Panc1 (cell line): ENCODE data around the gene MTFMT. TPM values are rescaled to one million over a fixed set of nuclear protein-coding genes. Genes with fewer than 3 reads are reported as not detected.

Experiments used
- ATAC-seq: fragments of 200-7000 bp; cut with Tn5 transposase; 2 replicates; pipeline ENCODE4 v1.9.1; 2020; ENCODE audit warnings: mild to moderate bottlenecking, moderate library complexity
- BruUV-seq: library from RNA; stranded (reverse); fragments of 400-500 nt; replicated peaks from 2 replicates; lab custom pipeline; 2021; lab: Mats Ljungman, UMichigan
- CTCF ChIA-PET: fragments of 300-600 bp; sonication (Branson Sonifier 250); formaldehyde crosslinking; loops from one replicate; lab custom pipeline; 2022; ENCODE audit warnings: antibody characterized with exemption; lab: Charles Lee
- POLR2A ChIA-PET: fragments of 300-600 bp; sonication (Branson Sonifier 250); formaldehyde crosslinking; loops from one replicate; lab custom pipeline; 2022; ENCODE audit warnings: antibody characterized with exemption; lab: Charles Lee
- DNase-seq: peaks from one replicate; pipeline ENCODE4 v3.0.0-alpha.2; 2010; ENCODE audit warnings: low read depth, low spot score
- H3K27ac ChIP-seq: 2 replicates; pipeline ENCODE4 v1.5.1; 2011; ENCODE audit warnings: mild to moderate bottlenecking, low read length, inconsistent platforms
- H3K27me3 ChIP-seq: fragments of 200-500 bp; sonication (Bioruptor generic); 2 replicates; pipeline ENCODE4 v1.6.0; 2014; ENCODE audit warnings: low read length, inconsistent platforms; ENCODE audit not compliant: control insufficient read depth, insufficient read depth
- H3K36me3 ChIP-seq: fragments of 200-500 bp; sonication (Bioruptor generic); 2 replicates; pipeline ENCODE4 v1.5.1; 2014; ENCODE audit warnings: inconsistent platforms, mild to moderate bottlenecking, low read length, moderate library complexity; ENCODE audit not compliant: control insufficient read depth, insufficient read depth
- H3K4me1 ChIP-seq: 2 replicates; pipeline ENCODE4 v1.5.1; 2011; ENCODE audit warnings: inconsistent platforms, mild to moderate bottlenecking, low read length, moderate library complexity; ENCODE audit not compliant: control insufficient read depth, insufficient read depth
- H3K4me3 ChIP-seq, 2 experiments: 2 replicates each; pipeline ENCODE4 v1.5.1; 2011 to 2012; ENCODE audit warnings: low read depth in 2 of 2, low read length in 2 of 2, mild to moderate bottlenecking in 2 of 2, inconsistent platforms in 1 of 2, moderate library complexity in 1 of 2
- H3K9me3 ChIP-seq: fragments of 200-500 bp; sonication (Bioruptor generic); 2 replicates; pipeline ENCODE4 v1.5.1; 2014; ENCODE audit warnings: low read depth, mild to moderate bottlenecking, inconsistent platforms, low read length, moderate library complexity; ENCODE audit not compliant: control insufficient read depth, insufficient read depth
- POLR2AphosphoS5 ChIP-seq: IDR thresholded peaks from 2 replicates; pipeline ENCODE4 v1.6.1; 2012; ENCODE audit warnings: mild to moderate bottlenecking, low read depth, low read length, moderate library complexity
- SIN3A ChIP-seq: IDR thresholded peaks from 2 replicates; pipeline ENCODE4 v1.6.1; 2012; ENCODE audit warnings: low read depth, mild to moderate bottlenecking, low read length, moderate library complexity, borderline replicate concordance; ENCODE audit not compliant: insufficient read depth
- TCF7L2 ChIP-seq: IDR thresholded peaks from 2 replicates; pipeline ENCODE4 v1.6.1; 2011; ENCODE audit warnings: mild to moderate bottlenecking, low read depth, low read length, inconsistent platforms
- in situ Hi-C: cut with HindIII; loops from 2 replicates; pipeline ENCODE4 v1.10.0; 2016; ENCODE audit warnings: low sequenced_read_pairs, low pct_unique_long_range_greater_than_20kb
- intact Hi-C: fragments of 100-400 bp; cut with micrococcal nuclease; formaldehyde crosslinking; loops from one replicate; pipeline ENCODE4 v1.10.0; 2022; ENCODE audit not compliant: unreplicated experiment
- total RNA-seq: library from RNA; stranded (reverse); gene quantifications from one replicate; pipeline ENCODE4 v1.2.1, GENCODE V29; 2021; ENCODE audit not compliant: unreplicated experiment
- TF ChIP-seq, protein P1 (sequence below): fragments of 450-650 bp; IDR thresholded peaks from 2 replicates; pipeline ENCODE4 v1.5.1; 2017; ENCODE audit warnings: mild to moderate bottlenecking
- TF ChIP-seq, protein P2 (sequence below), 2 experiments: IDR thresholded peaks; 2 replicates each; pipeline ENCODE4 v1.6.1; 2011 to 2012; ENCODE audit warnings: low read depth in 2 of 2, control low read depth in 1 of 2, low read length in 1 of 2, mild to moderate bottlenecking in 1 of 2, moderate library complexity in 1 of 2; ENCODE audit not compliant: insufficient read depth in 1 of 2

Gene MTFMT
- total RNA-seq, 1 experiment from 2014 or later = 19.4 TPM

DNA sequence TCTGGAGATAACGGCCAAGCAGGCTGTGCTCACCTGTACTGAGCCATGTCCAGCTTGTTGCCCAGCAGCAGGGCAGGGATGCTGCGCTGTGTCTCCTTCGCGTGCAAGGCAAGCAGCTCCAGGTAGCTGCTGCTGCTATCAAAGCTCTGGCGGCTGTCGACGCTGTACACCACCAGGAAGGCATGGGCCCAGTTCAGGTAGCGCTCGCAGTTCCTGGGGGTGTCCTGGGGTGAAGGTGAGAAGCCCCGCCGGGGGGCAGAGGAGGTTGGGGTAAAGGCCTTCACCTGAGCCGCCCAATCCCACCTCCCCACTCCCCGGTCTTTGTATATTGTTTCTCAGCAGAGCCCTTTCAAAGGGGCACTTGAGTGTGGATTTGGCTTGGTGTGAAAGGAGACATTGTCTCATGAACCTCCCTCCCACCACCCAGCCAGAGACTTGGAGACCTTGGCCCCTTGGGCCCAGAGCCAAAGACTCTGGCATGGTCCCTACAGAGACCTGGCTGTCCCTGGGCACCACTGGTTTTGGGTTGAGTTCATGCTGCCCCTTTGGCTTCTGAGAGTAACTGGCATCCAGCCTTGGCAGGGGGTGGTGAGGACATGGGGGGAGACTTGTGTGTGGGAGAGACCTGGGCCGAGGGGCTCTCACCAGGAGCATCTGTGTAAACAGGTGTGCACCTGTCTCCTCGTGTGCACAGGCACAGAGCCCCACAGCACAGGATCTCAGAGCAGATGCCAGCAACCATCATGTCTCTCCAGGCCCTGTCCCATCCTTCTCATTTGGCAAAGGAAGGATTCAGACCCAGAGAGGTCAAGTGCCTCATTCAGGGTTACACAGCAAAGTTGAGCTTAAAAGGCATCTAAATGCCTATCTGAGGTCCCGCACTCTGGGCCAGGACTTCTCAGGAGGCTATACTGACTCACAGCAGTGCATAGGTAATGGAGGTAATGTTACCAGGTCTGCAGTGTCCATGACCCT lies 29.2 kb upstream of the MTFMT start:
- no TSS peak for BruUV-seq

GRCh38 chr15:65057549-65057940 lies 28.1 kb upstream of the MTFMT start:
- Histone ChIP-seq H3K36me3 (no peaks in the 10 kb centered on the region), H3K27ac (no peak overlapping the region), H3K27me3 (no peaks in the 10 kb centered on the region), H3K4me3 (no peak overlapping the region), H3K9me3 (no peaks in the 10 kb centered on the region), H3K4me1 (0 out of 2 replicates have a peak, but pooled peaks cover 5% of the 10 kb centered on the region)
- intact Hi-C loops = no loop called here
- in situ Hi-C loops = no loop called here
- BruUV-seq = no TSS peak
- POLR2A ChIA-PET = no interaction called here
- no peak; the same call in 1 of the 2 replicates for ATAC-seq
- CTCF ChIA-PET = no interaction called here
- TF ChIP-seq, protein P1, sequence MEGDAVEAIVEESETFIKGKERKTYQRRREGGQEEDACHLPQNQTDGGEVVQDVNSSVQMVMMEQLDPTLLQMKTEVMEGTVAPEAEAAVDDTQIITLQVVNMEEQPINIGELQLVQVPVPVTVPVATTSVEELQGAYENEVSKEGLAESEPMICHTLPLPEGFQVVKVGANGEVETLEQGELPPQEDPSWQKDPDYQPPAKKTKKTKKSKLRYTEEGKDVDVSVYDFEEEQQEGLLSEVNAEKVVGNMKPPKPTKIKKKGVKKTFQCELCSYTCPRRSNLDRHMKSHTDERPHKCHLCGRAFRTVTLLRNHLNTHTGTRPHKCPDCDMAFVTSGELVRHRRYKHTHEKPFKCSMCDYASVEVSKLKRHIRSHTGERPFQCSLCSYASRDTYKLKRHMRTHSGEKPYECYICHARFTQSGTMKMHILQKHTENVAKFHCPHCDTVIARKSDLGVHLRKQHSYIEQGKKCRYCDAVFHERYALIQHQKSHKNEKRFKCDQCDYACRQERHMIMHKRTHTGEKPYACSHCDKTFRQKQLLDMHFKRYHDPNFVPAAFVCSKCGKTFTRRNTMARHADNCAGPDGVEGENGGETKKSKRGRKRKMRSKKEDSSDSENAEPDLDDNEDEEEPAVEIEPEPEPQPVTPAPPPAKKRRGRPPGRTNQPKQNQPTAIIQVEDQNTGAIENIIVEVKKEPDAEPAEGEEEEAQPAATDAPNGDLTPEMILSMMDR = no peak
- TF ChIP-seq SIN3A = no peak
- TF ChIP-seq POLR2AphosphoS5 = no peak
- TF ChIP-seq, protein P2, sequence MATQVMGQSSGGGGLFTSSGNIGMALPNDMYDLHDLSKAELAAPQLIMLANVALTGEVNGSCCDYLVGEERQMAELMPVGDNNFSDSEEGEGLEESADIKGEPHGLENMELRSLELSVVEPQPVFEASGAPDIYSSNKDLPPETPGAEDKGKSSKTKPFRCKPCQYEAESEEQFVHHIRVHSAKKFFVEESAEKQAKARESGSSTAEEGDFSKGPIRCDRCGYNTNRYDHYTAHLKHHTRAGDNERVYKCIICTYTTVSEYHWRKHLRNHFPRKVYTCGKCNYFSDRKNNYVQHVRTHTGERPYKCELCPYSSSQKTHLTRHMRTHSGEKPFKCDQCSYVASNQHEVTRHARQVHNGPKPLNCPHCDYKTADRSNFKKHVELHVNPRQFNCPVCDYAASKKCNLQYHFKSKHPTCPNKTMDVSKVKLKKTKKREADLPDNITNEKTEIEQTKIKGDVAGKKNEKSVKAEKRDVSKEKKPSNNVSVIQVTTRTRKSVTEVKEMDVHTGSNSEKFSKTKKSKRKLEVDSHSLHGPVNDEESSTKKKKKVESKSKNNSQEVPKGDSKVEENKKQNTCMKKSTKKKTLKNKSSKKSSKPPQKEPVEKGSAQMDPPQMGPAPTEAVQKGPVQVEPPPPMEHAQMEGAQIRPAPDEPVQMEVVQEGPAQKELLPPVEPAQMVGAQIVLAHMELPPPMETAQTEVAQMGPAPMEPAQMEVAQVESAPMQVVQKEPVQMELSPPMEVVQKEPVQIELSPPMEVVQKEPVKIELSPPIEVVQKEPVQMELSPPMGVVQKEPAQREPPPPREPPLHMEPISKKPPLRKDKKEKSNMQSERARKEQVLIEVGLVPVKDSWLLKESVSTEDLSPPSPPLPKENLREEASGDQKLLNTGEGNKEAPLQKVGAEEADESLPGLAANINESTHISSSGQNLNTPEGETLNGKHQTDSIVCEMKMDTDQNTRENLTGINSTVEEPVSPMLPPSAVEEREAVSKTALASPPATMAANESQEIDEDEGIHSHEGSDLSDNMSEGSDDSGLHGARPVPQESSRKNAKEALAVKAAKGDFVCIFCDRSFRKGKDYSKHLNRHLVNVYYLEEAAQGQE (IDR thresholded peaks at IDR 0.05; ENCODE audit: insufficient read depth in 1 of 2, low read depth in 2 of 2, low read length in 1 of 2) = no peak
- no peak for TF ChIP-seq TCF7L2
- no peak for DNase-seq

More for the DNA sequence above, 29.2 kb upstream of the MTFMT start:
- in situ Hi-C loops (no loop called here), intact Hi-C loops (no loop called here)
- ChIA-PET POLR2A (no interaction called here), CTCF (no interaction called here)
- no peaks in the 10 kb centered on the region for H3K9me3 ChIP-seq
- no peak overlapping the region for H3K4me3 ChIP-seq
- no peak for DNase-seq
- ATAC-seq = no peak
- H3K36me3 ChIP-seq = no peaks in the 10 kb centered on the region
- no peak overlapping the region for H3K27ac ChIP-seq
- H3K4me1 ChIP-seq = 0 out of 2 replicates have a peak, but pooled peaks cover 5% of the 10 kb centered on the region
- H3K27me3 ChIP-seq = no peaks in the 10 kb centered on the region
- TF ChIP-seq, protein P2 (IDR thresholded peaks at IDR 0.05; ENCODE audit: insufficient read depth in 1 of 2, low read depth in 2 of 2, low read length in 1 of 2) = no peak
- TF ChIP-seq POLR2AphosphoS5 (no peak), SIN3A (no peak), TCF7L2 (no peak)
- TF ChIP-seq, protein P1 = no peak
